HepG2 (cell line): Measurements from ENCODE around the gene ZNF684. TPM values are rescaled to one million over a fixed set of nuclear protein-coding genes. Genes with fewer than 3 reads are reported as not detected.

ENCODE experiments used
- CHD2 ChIP-seq: IDR thresholded peaks from 2 replicates; pipeline ENCODE4 v1.6.1; 2011; ENCODE audit warnings: low read depth, low read length, improper control_type of control experiment
- FLYWCH1 ChIP-seq: sonication (generic); formaldehyde crosslinking; IDR thresholded peaks from 2 replicates; pipeline ENCODE4 v1.8.1; 2023; ENCODE audit warnings: mild to moderate bottlenecking, missing genetic modification reagents
- HNF4A ChIP-seq: sonication (generic); formaldehyde crosslinking; IDR thresholded peaks from 2 replicates; pipeline ENCODE4 v1.4.0; 2020; ENCODE audit warnings: missing genetic modification reagents
- HNRNPH1 ChIP-seq: fragments of 200-400 bp; formaldehyde crosslinking; optimal IDR thresholded peaks from 2 replicates; pipeline ENCODE3; 2017; ENCODE audit warnings: mild to moderate bottlenecking, low read depth, low read length
- JUND ChIP-seq: sonication (generic); formaldehyde crosslinking; IDR thresholded peaks from 2 replicates; pipeline ENCODE4 v1.8.0; 2022; ENCODE audit warnings: mild to moderate bottlenecking, missing genetic modification reagents
- KLF15 ChIP-seq: sonication (generic); formaldehyde crosslinking; IDR thresholded peaks from 2 replicates; pipeline ENCODE4 v1.8.1; 2023; ENCODE audit warnings: borderline replicate concordance, mild to moderate bottlenecking, inconsistent platforms, missing genetic modification reagents, mixed read lengths
- MED8 ChIP-seq: sonication (generic); formaldehyde crosslinking; IDR thresholded peaks from 2 replicates; pipeline ENCODE4 v1.8.1; 2023; ENCODE audit warnings: mild to moderate bottlenecking, missing genetic modification reagents; ENCODE audit not compliant: insufficient replicate concordance
- MEIS2 ChIP-seq: sonication (generic); formaldehyde crosslinking; IDR thresholded peaks from 2 replicates; pipeline ENCODE4 v1.9.0; 2021; ENCODE audit warnings: mild to moderate bottlenecking, missing genetic modification reagents
- MIXL1 ChIP-seq: IDR thresholded peaks from 2 replicates; pipeline ENCODE4 v1.6.1; 2016
- MTF2 ChIP-seq: sonication (generic); formaldehyde crosslinking; IDR thresholded peaks from 2 replicates; pipeline ENCODE4 v1.5.0; 2020; ENCODE audit warnings: missing genetic modification reagents, borderline replicate concordance
- NFRKB ChIP-seq: fragments of 450-650 bp; IDR thresholded peaks from 2 replicates; pipeline ENCODE4 v1.6.1; 2017
- PAWR ChIP-seq: sonication (generic); formaldehyde crosslinking; IDR thresholded peaks from 2 replicates; pipeline ENCODE4 v1.4.0; 2020; ENCODE audit warnings: missing genetic modification reagents, mild to moderate bottlenecking, borderline replicate concordance
- PHF8 ChIP-seq: sonication (generic); formaldehyde crosslinking; IDR thresholded peaks from 2 replicates; pipeline ENCODE4 v1.5.0; 2020; ENCODE audit warnings: missing genetic modification reagents
- POLR2G ChIP-seq: fragments of 200-400 bp; formaldehyde crosslinking; IDR thresholded peaks from 2 replicates; pipeline ENCODE4 v1.6.1; 2018; ENCODE audit warnings: mild to moderate bottlenecking, low read depth, low read length, moderate library complexity
- SMAD3 ChIP-seq: sonication (generic); formaldehyde crosslinking; IDR thresholded peaks from 2 replicates; pipeline ENCODE4 v1.4.0; 2020; ENCODE audit warnings: missing genetic modification reagents
- SNAI1 ChIP-seq: sonication (generic); formaldehyde crosslinking; IDR thresholded peaks from 2 replicates; pipeline ENCODE4 v1.5.0; 2020; ENCODE audit warnings: mild to moderate bottlenecking, missing genetic modification reagents, borderline replicate concordance
- STAG1 ChIP-seq: sonication (generic); formaldehyde crosslinking; IDR thresholded peaks from 2 replicates; pipeline ENCODE4 v1.4.0; 2020; ENCODE audit warnings: missing genetic modification reagents
- TEAD3 ChIP-seq: optimal IDR thresholded peaks from 2 replicates; pipeline ENCODE3; 2016; ENCODE audit warnings: borderline replicate concordance
- ZNF430 ChIP-seq: sonication (generic); formaldehyde crosslinking; IDR thresholded peaks from 2 replicates; pipeline ENCODE4 v1.9.0; 2021; ENCODE audit warnings: mild to moderate bottlenecking, missing genetic modification reagents
- ZNF629 ChIP-seq: sonication (generic); formaldehyde crosslinking; conservative IDR thresholded peaks from 2 replicates; pipeline ENCODE4 v1.5.0; 2020; ENCODE audit warnings: missing genetic modification reagents
- ZNF713 ChIP-seq: sonication (generic); formaldehyde crosslinking; IDR thresholded peaks from 2 replicates; pipeline ENCODE4 v1.4.0; 2020; ENCODE audit warnings: mild to moderate bottlenecking, missing genetic modification reagents
- ZNF788 ChIP-seq: sonication (generic); formaldehyde crosslinking; IDR thresholded peaks from 2 replicates; pipeline ENCODE4 v1.5.0; 2020; ENCODE audit warnings: mild to moderate bottlenecking, missing genetic modification reagents, borderline replicate concordance
- ZZZ3 ChIP-seq: sonication (generic); formaldehyde crosslinking; IDR thresholded peaks from 2 replicates; pipeline ENCODE4 v1.4.0; 2020; ENCODE audit warnings: missing genetic modification reagents, mild to moderate bottlenecking, borderline replicate concordance
- polyA plus RNA-seq, 8 experiments: library from polyadenylated mRNA; depleted of rRNA in 3 of 8; stranded (reverse) in 7 of 8; unstranded in 1 of 8; fragments of >200 nt; fragmentation: Illumina TruSeq in 4 of 8; extraction: Trizol in 4 of 8; gene quantifications; 2 replicates each; pipeline versions ENCODE4 v1.2.1 to v1.2.3, GENCODE V29; 2011 to 2016; ENCODE audit warnings: low read depth in 4 of 8, missing spikeins in 1 of 8, mixed read lengths in 1 of 8; ENCODE audit not compliant: insufficient read depth in 1 of 8
- total RNA-seq, 5 experiments: library from RNA; depleted of rRNA; stranded (reverse); fragments of >200 nt; fragmentation: Illumina TruSeq; extraction: Trizol; gene quantifications; 2 replicates each; pipeline ENCODE4 v1.2.3, GENCODE V29; 2016; ENCODE audit warnings: low read depth in 1 of 5
- TF ChIP-seq, protein P1 (sequence below): IDR thresholded peaks from 2 replicates; pipeline ENCODE4 v1.6.1; 2012; ENCODE audit warnings: inconsistent platforms
- TF ChIP-seq, protein P2 (sequence below): sonication (generic); formaldehyde crosslinking; IDR thresholded peaks from 2 replicates; pipeline ENCODE4 v1.8.1; 2023; ENCODE audit warnings: missing genetic modification reagents, mild to moderate bottlenecking, borderline replicate concordance
- TF ChIP-seq, protein P3 (sequence below): IDR thresholded peaks from 2 replicates; pipeline ENCODE4 v1.6.1; 2018; ENCODE audit warnings: missing genetic modification reagents
- TF ChIP-seq, protein P4 (sequence below): sonication (generic); formaldehyde crosslinking; IDR thresholded peaks from 2 replicates; pipeline ENCODE4 v1.5.0; 2020; ENCODE audit warnings: mild to moderate bottlenecking, missing genetic modification reagents

Gene ZNF684
- total and polyA plus RNA-seq, 2 of the 13 experiments (the other 11 are each of a cell fraction or from before 2014, with no cell fraction given), result 6.5 to 15.2 TPM

DNA sequence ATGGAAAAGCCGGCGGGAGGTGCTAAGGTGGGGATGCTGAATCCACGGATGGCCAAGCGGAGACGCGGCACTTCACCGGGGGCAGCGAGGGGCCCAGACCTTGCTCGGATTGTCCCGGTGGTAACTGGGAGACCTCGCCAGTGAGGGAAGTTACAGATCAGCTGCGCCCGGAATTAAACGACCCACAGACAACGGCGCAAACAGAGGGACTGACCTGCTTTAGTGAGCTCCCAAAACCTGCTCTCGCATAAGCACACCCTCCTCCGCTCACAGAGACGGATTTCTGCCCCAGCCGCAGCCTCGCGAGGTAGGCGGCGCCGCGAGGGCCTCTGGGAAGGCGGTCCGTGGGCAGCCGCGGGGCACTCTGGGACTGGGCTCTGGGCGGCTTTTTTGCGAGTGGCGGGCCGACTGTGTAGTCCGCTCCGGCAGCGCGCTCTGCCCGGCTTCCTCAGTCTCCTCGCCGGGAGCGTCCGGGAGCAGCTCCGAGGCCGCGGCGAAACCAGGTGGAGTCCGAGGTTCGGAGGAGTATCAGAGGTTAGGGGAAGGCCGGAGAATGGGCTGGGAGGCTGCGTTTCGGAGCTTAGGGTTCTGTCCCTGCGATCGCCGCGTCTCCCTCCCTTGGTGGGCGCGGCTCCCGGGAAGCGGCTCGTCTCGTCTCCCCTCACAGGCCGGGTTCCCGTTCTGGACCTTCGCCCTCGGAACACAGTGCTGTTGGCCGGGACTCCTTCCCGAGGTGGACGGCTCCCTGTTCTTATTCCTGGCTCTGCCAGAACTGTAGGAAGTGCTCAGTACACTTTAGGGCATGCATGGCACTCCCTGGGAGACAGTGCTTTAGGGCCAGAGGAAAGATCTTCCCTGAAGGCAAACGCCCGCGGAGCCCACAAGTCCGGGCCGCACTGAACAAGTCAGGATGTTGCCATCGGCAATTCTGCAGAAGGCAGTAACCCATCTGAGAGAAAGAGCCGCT is 22.8 kb upstream of the ZNF684 start, which contains the start of gene EXO5 (continued):
- peak; percentile 73; the same call in 1 of the 2 replicates for TF ChIP-seq ZNF430
- TF ChIP-seq, protein P1, sequence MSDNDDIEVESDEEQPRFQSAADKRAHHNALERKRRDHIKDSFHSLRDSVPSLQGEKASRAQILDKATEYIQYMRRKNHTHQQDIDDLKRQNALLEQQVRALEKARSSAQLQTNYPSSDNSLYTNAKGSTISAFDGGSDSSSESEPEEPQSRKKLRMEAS, result peak; percentile 87
- no peak for TF ChIP-seq NFRKB
- TF ChIP-seq ZZZ3, result peak; percentile 82; the same call in 1 of the 2 replicates
- TF ChIP-seq MEIS2 (CRISPR knock-in tag), result peak; percentile 70; the same call in 1 of the 2 replicates
- TF ChIP-seq POLR2G, result peak; percentile 97
- TF ChIP-seq, protein P2, sequence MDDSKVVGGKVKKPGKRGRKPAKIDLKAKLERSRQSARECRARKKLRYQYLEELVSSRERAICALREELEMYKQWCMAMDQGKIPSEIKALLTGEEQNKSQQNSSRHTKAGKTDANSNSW (CRISPR knock-in tag), result 0 out of 2 replicates have a peak, but pooled peaks have one; percentile 55
- TF ChIP-seq HNRNPH1, result no peak
- TF ChIP-seq SNAI1 (CRISPR knock-in tag), result peak; percentile 72; the same call in 1 of the 2 replicates
- TF ChIP-seq TEAD3 (CRISPR knock-in tag), result no peak
- TF ChIP-seq FLYWCH1 (CRISPR knock-in tag), result 0 out of 2 replicates have a peak, but pooled peaks have one; percentile 41
- TF ChIP-seq KLF15, result peak; percentile 96
- TF ChIP-seq ZNF713 (CRISPR knock-in tag), result 0 out of 2 replicates have a peak, but pooled peaks have one; percentile 50
- no peak for TF ChIP-seq PAWR
- peak; percentile 90 for TF ChIP-seq CHD2
- TF ChIP-seq MIXL1 (CRISPR knock-in tag), result peak; percentile 12; the same call in 1 of the 2 replicates
- TF ChIP-seq ZNF788 (CRISPR knock-in tag), result peak; percentile 65; the same call in 1 of the 2 replicates
- peak; percentile 74 for TF ChIP-seq SMAD3 (CRISPR knock-in tag)
- no peak for TF ChIP-seq JUND (CRISPR knock-in tag)
- peak; percentile 95 for TF ChIP-seq MED8 (CRISPR knock-in tag)
- peak; percentile 80 for TF ChIP-seq MTF2
- 0 out of 2 replicates have a peak, but pooled peaks have one; percentile 34 for TF ChIP-seq ZNF629 (CRISPR knock-in tag)
- peak; percentile 92 for TF ChIP-seq PHF8 (CRISPR knock-in tag)
- 0 out of 2 replicates have a peak, but pooled peaks have one; percentile 3 for TF ChIP-seq STAG1
- TF ChIP-seq, protein P3, sequence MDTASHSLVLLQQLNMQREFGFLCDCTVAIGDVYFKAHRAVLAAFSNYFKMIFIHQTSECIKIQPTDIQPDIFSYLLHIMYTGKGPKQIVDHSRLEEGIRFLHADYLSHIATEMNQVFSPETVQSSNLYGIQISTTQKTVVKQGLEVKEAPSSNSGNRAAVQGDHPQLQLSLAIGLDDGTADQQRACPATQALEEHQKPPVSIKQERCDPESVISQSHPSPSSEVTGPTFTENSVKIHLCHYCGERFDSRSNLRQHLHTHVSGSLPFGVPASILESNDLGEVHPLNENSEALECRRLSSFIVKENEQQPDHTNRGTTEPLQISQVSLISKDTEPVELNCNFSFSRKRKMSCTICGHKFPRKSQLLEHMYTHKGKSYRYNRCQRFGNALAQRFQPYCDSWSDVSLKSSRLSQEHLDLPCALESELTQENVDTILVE (CRISPR knock-in tag), result peak; percentile 49; the same call in 1 of the 2 replicates
- TF ChIP-seq HNF4A (CRISPR knock-in tag), result 0 out of 2 replicates have a peak, but pooled peaks have one; percentile 33
- TF ChIP-seq, protein P4, sequence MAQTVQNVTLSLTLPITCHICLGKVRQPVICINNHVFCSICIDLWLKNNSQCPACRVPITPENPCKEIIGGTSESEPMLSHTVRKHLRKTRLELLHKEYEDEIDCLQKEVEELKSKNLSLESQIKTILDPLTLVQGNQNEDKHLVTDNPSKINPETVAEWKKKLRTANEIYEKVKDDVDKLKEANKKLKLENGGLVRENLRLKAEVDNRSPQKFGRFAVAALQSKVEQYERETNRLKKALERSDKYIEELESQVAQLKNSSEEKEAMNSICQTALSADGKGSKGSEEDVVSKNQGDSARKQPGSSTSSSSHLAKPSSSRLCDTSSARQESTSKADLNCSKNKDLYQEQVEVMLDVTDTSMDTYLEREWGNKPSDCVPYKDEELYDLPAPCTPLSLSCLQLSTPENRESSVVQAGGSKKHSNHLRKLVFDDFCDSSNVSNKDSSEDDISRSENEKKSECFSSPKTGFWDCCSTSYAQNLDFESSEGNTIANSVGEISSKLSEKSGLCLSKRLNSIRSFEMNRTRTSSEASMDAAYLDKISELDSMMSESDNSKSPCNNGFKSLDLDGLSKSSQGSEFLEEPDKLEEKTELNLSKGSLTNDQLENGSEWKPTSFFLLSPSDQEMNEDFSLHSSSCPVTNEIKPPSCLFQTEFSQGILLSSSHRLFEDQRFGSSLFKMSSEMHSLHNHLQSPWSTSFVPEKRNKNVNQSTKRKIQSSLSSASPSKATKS (CRISPR knock-in tag), result 0 out of 2 replicates have a peak, but pooled peaks have one; percentile 70
